ENCODE measurements around the gene LMNA.

LMNA gene

GRCh38 chr1:156082309-156083091 is 32.0 kb upstream of the LMNA start, which contains the start of gene MEX3A:
Gene MEX3A, minus strand, starts transcription at chr1:156082465. Its CDS starts 467 bp downstream, at chr1:156081998.
- no peak for TF ChIP-seq CTCF (conservative IDR thresholded peaks at IDR 0.05; ENCODE audit: low read depth, low read length)
- H3K4me3 ChIP-seq (ENCODE audit: low read length): peak within 1 kb of the TSS; percentile 88
- no peak for DNase-seq (ENCODE audit: low read depth)

GRCh38 chr1:156083800-156084790 is 30.4 kb upstream of the LMNA start:
- H3K4me3 ChIP-seq (ENCODE audit: low read length): peak overlapping the region; percentile 88
- no peak for TF ChIP-seq CTCF (conservative IDR thresholded peaks at IDR 0.05; ENCODE audit: low read depth, low read length)

GRCh38 chr1:156086256-156086662 is 28.3 kb upstream of the LMNA start:
- peak; percentile 77 for DNase-seq (ENCODE audit: low read depth)
- no peak for TF ChIP-seq CTCF (conservative IDR thresholded peaks at IDR 0.05; ENCODE audit: low read depth, low read length)
- no peak overlapping the region for H3K4me3 ChIP-seq (ENCODE audit: low read length)

More at GRCh38 chr1:156083800-156084790, 30.4 kb upstream of the LMNA start:
- no peak for DNase-seq (ENCODE audit: low read depth)

GRCh38 chr1:156089704-156090103 is 24.8 kb upstream of the LMNA start:
- no peak for DNase-seq (ENCODE audit: low read depth)
- no peak for TF ChIP-seq CTCF (conservative IDR thresholded peaks at IDR 0.05; ENCODE audit: low read depth, low read length)
- no peak overlapping the region for H3K4me3 ChIP-seq (ENCODE audit: low read length)

GRCh38 chr1:156090138-156090839 is 24.2 kb upstream of the LMNA start:
- no peak overlapping the region for H3K4me3 ChIP-seq (ENCODE audit: low read length)
- TF ChIP-seq CTCF (conservative IDR thresholded peaks at IDR 0.05; ENCODE audit: low read depth, low read length): no peak
- DNase-seq (ENCODE audit: low read depth): no peak

- H3K4me3 ChIP-seq (ENCODE audit: low read length): no peak overlapping the region
- DNase-seq (ENCODE audit: low read depth): no peak
- peak; percentile 71 for TF ChIP-seq CTCF (conservative IDR thresholded peaks at IDR 0.05; ENCODE audit: low read depth, low read length)
Observed at GRCh38 chr1:156090840-156091188, 23.7 kb upstream of the LMNA start.

All from retinal pigment epithelial cell (primary cell).